ENCODE measurements around the gene ANKRD37.
A peak's percentile ranks its signal among the peaks of the same experiment; 100 is the strongest.

ANKRD37 gene

GRCh38 chr4:185416955-185417354 is 20.3 kb downstream of the ANKRD37 start:
- no peak for DNase-seq (ENCODE audit: low read depth, low spot score)

DNA sequence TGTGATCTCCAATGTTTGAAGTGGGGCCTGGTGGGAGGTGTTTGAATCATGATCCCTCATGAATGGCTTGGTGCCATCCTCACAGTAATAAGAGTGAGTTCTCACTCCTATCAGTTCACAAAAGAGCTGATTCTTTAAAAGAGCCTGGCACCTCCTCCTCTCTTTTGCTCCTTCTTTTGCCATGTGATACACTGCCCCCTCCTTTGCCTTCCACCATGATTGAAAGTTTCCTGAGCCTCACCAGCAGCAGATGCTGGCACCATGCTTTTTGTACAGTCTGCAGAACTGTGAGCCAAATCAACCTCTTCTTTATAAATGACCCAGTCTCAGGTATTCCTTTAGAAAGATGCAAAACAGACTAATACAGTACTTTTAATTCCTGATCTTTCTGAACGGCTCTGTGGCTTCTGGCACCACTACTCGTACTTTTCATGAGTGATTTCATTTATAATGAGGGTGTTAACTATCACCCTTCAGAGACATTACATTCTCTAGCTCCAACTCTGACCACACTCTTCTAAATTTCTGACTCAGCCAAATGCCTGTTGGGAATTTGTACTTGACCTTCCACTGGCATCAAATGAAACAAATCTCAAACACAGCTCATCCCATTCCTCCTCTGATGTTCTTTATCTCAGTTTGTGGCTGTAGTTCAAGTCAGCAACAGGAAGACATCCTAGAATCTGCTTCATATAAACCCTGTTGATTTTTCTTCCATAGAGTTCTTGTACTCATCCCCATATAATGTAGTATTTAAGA is 24.9 kb downstream of the ANKRD37 start:
- no peak for DNase-seq (ENCODE audit: low read depth, low spot score)

DNA sequence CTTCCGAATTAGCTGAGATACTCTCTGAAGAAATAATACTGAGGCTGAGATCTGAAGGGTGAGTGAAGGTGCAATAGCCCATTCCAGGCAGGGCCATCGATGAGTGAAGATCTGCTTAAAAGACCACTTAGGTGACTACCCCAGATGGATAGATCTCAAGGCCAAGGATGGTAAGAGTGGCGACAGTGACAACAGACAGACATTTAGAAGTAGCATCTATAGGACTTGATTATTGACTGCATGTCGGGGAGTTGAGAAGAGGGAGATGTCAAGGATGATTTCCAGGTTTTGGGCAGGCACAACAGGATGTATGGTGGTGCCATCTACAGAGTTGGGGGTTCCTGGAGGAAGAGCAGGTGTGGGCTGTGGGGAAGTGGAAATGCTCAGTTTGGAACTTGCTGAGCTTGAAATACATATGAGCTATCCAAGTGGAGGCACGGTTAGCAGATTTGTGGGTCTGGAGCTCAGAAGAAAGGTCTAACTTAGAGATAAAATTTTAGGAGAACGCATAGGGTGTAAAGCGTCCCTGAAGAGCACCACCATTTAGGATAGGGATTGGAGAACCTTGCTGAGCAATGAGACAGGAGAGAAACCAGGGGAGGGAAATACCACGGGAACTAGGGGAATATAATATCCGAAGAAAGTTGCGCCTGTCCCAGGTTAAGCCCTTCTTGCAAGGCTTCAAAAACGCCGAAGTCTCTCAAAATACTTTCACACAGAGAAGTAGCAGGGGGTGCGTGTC is 28.4 kb downstream of the ANKRD37 start:
- no peak for DNase-seq (ENCODE audit: low read depth, low spot score)

- peak; percentile 94 for DNase-seq (ENCODE audit: low read depth, low spot score)
These were observed 29.2 kb downstream of the ANKRD37 start, which contains the start of gene UFSP2 for GRCh38 chr4:185425647-185426352. UFSP2 (minus strand) TSS chr4:185425964; CDS start chr4:185425868, 96 bp downstream.

GRCh38 chr4:185426960-185427688 is 30.5 kb downstream of the ANKRD37 start:
- DNase-seq (ENCODE audit: low read depth, low spot score) = no peak

DNA sequence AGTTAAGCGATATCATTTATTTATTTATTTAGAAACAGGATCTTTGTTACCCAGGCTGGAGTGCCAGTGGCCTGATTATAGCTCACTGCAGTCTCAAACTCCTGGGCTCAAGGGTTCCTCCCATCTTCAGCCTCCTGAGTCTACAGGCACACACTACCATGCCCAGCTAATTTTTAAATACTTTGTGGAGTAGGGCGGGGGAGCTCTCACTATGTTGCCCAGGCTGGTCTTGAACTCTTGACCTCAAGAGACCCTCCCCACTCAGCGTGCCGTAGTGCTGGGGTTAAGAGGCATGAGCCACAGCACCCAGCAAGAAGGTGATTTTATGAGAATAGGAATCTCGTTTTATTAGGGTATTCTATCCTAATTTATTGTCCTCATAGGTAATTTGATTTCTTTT is 33.0 kb downstream of the ANKRD37 start:
- peak; percentile 5 for DNase-seq (ENCODE audit: low read depth, low spot score)

DNA sequence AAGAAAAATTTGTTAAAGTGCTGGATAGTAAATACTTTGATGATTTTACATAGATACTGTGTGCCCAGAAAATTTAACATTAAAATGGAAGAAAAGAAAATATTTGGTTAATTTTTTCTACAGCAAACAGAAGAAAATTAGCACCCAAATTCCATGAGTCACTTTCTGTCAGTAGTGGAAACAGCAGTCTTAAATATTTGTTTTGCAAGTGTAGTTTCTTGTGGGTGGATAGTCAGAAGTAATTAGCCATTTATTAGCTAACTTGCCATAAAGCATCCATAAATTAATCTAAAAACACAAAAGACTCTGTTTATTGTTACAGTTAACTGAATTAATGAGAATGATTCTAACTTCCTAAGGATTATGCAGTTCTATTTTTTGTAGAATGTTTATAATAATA is 38.8 kb downstream of the ANKRD37 start:
- no peak for DNase-seq (ENCODE audit: low read depth, low spot score)

GRCh38 chr4:185437809-185438208 is 41.2 kb downstream of the ANKRD37 start:
- no peak for DNase-seq (ENCODE audit: low read depth, low spot score)

DNA sequence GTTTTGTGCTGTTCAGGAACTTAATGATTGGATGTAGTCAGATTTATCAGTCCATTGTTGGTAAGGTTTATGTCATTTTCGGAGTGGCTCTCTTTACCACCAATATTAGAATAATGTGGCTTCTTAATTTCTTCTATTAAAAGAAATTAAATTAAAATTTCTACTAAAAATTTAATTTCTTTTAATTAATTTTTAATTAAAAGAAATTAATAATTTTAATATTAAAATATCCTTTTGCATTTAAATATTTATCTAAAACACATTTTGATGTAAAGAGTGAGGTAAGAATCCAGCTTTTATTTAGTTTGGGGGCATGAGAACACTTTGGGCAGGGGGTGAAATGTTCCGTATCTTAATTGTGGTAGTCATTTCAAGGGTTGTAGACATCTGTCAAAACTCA is 44.8 kb downstream of the ANKRD37 start:
- no peak for DNase-seq (ENCODE audit: low read depth, low spot score)

DNA sequence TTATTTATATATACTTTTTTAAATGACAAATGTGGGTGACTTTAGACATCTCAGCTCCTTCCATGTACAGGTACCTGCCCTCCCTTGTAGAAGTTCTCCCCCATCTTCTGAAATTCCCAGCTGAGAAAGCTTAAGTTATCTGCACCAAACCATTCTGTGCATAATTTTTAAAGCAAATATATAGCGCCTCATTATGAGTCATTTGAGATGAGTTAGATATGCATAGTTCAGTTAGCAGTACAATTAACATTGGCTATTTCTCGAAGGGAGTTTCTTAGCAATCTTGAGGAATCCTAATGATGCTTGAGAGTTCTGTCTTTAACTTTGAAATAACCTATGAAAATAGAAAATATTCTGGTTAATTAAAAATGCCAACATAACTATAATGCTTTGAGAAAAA is 48.6 kb downstream of the ANKRD37 start:
- no peak for DNase-seq (ENCODE audit: low read depth, low spot score)

All from ELF-1 (cell line).